ENCODE results near the gene PAM. TPM values are rescaled to one million over a fixed set of nuclear protein-coding genes. Genes with fewer than 3 reads are reported as not detected.

Gene PAM
- total and polyA plus RNA-seq, 12 donors = 234 to 580 (median 397) TPM

DNA sequence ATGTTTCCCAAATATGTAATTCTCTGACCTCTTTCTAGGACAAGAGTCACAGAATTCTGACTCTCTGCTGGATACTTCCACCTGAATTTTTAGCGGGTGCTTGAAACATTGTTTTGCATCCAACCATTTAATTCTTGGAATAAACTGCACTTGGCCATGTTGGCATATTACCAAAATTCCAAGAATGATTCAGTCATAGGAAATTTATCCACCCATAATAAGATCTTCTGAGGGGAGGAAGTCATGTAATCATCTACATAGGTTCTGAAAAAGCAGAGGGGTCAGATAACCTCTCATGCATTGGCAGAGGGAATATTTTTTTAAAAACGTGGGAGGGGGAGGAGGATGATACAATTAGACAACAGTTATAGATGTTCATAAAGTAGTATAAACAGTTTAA is 156.9 kb downstream of the PAM start:
- Histone ChIP-seq H3K9me3 (replicated peaks in 1 of 3) (no peaks in the 10 kb centered on the region), H3K27ac (peak overlapping the region in 2 of 5 donors; percentile 8 to 11), H3K4me3 (no peak overlapping the region), H3K36me3 (replicated peaks in 1 of 2) (no peaks in the 10 kb centered on the region), H3K27me3 (no peaks in the 10 kb centered on the region), H3K4me1 (replicated peaks in 1 of 2) (peaks cover 11 to 27% of the 10 kb centered on the region in 2 donors)
- intact Hi-C loops (cut with DNase I) = no loop called here
- TF ChIP-seq POLR2A (IDR thresholded peaks at IDR 0.05) = no peak
- TF ChIP-seq, protein P1, sequence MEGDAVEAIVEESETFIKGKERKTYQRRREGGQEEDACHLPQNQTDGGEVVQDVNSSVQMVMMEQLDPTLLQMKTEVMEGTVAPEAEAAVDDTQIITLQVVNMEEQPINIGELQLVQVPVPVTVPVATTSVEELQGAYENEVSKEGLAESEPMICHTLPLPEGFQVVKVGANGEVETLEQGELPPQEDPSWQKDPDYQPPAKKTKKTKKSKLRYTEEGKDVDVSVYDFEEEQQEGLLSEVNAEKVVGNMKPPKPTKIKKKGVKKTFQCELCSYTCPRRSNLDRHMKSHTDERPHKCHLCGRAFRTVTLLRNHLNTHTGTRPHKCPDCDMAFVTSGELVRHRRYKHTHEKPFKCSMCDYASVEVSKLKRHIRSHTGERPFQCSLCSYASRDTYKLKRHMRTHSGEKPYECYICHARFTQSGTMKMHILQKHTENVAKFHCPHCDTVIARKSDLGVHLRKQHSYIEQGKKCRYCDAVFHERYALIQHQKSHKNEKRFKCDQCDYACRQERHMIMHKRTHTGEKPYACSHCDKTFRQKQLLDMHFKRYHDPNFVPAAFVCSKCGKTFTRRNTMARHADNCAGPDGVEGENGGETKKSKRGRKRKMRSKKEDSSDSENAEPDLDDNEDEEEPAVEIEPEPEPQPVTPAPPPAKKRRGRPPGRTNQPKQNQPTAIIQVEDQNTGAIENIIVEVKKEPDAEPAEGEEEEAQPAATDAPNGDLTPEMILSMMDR (IDR thresholded peaks at IDR 0.05) = no peak
- no peak for DNase-seq
- WGBS, 4 donors = 14 to 21% (median 18%) methylated on average over 2 of the region's 2 CpGs

DNA sequence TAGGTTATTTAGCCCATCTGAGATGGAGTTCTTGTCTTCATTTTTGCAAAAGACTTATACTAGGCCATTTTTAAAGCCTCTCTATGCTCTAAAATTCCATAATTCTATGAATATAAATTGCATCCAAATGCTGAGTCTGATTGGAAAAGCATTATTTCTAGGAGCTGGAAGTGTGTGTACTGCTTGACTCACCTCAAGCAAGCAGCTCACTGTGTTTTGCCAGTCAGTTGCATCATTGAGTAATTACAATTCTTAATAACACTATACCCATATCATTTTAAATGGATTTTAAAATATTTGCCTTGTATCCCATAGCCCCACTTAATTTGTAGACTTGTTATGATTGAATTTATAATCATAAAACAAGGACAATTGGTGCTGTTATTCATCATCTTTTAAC is 161.0 kb downstream of the PAM start:
- H3K4me3 ChIP-seq = no peak overlapping the region
- DNase-seq = no peak
- intact Hi-C loops (cut with DNase I) = no loop called here
- TF ChIP-seq POLR2A (IDR thresholded peaks at IDR 0.05) = no peak
- TF ChIP-seq, protein P1 (IDR thresholded peaks at IDR 0.05) = no peak
- peaks cover 22 to 33% of the 10 kb centered on the region in 2 donors for H3K4me1 ChIP-seq (replicated peaks in 1 of 2)
- H3K36me3 ChIP-seq (replicated peaks in 1 of 2) = no peaks in the 10 kb centered on the region
- H3K27ac ChIP-seq = no peak overlapping the region
- H3K27me3 ChIP-seq = no peaks in the 10 kb centered on the region
- no peaks in the 10 kb centered on the region for H3K9me3 ChIP-seq (replicated peaks in 1 of 3)

GRCh38 chr5:102918986-102919610 is 164.0 kb downstream of the PAM start:
- intact Hi-C loops (cut with DNase I) = no loop called here
- no peak overlapping the region for H3K27ac ChIP-seq
- no peaks in the 10 kb centered on the region for H3K9me3 ChIP-seq (replicated peaks in 1 of 3)
- WGBS, 4 donors = 86 to 92% (median 89%) methylated on average over 1 of the region's 1 CpG
- no peaks in the 10 kb centered on the region for H3K27me3 ChIP-seq
- H3K36me3 ChIP-seq (replicated peaks in 1 of 2) = no peaks in the 10 kb centered on the region
- peaks cover 39 to 44% of the 10 kb centered on the region in 2 donors for H3K4me1 ChIP-seq (replicated peaks in 1 of 2)
- TF ChIP-seq, protein P1 (IDR thresholded peaks at IDR 0.05) = no peak
- no peak for TF ChIP-seq POLR2A (IDR thresholded peaks at IDR 0.05)
- H3K4me3 ChIP-seq = no peak overlapping the region
- DNase-seq = no peak

GRCh38 chr5:102920762-102921161 is 165.7 kb downstream of the PAM start:
- WGBS, 4 donors = 52 to 63% (median 56%) methylated on average over 5 of the region's 5 CpGs
- Histone ChIP-seq H3K4me1 (replicated peaks in 1 of 2) (peaks cover 39 to 49% of the 10 kb centered on the region in 2 donors), H3K27me3 (no peaks in the 10 kb centered on the region), H3K4me3 (no peak overlapping the region), H3K36me3 (replicated peaks in 1 of 2) (no peaks in the 10 kb centered on the region), H3K9me3 (replicated peaks in 1 of 3) (no peaks in the 10 kb centered on the region), H3K27ac (peak overlapping the region in 2 of 5 donors; percentile 19 to 58)
- TF ChIP-seq, protein P1 (IDR thresholded peaks at IDR 0.05) = no peak
- TF ChIP-seq POLR2A (IDR thresholded peaks at IDR 0.05) = no peak
- no peak for DNase-seq
- intact Hi-C loops (cut with DNase I) = no loop called here
